Memory B cell (primary cell): ENCODE results near the gene GALNT17.

Experiments used
- ATAC-seq: fragments of 150-1000 bp; cut with Tn5 transposase; 2 replicates; pipeline ENCODE4 v1.10.0; 2021; ENCODE audit warnings: low read depth, mild to moderate bottlenecking, moderate library complexity
- DNase-seq, 2 donors: peaks; one replicate each; pipeline ENCODE4 v3.0.0; 2022; ENCODE audit warnings: low spot score in 2 of 2
- H3K27ac Mint-ChIP-seq: one replicate; pipeline ENCODE4 v1.8.0; 2022; ENCODE audit warnings: mild to moderate bottlenecking, moderate library complexity, mixed read lengths
- H3K27me3 Mint-ChIP-seq: one replicate; pipeline ENCODE4 v1.8.0; 2022; ENCODE audit warnings: mixed read lengths
- H3K36me3 Mint-ChIP-seq: one replicate; pipeline ENCODE4 v1.8.0; 2022; ENCODE audit warnings: mild to moderate bottlenecking, mixed read lengths
- H3K4me1 Mint-ChIP-seq: one replicate; pipeline ENCODE4 v1.8.0; 2022; ENCODE audit warnings: mixed read lengths
- H3K4me3 Mint-ChIP-seq: one replicate; pipeline ENCODE4 v1.8.0; 2022; ENCODE audit warnings: mild to moderate bottlenecking, moderate library complexity, mixed read lengths
- H3K9me3 Mint-ChIP-seq: one replicate; pipeline ENCODE4 v1.8.0; 2022; ENCODE audit warnings: mixed read lengths

GALNT17 gene

DNA sequence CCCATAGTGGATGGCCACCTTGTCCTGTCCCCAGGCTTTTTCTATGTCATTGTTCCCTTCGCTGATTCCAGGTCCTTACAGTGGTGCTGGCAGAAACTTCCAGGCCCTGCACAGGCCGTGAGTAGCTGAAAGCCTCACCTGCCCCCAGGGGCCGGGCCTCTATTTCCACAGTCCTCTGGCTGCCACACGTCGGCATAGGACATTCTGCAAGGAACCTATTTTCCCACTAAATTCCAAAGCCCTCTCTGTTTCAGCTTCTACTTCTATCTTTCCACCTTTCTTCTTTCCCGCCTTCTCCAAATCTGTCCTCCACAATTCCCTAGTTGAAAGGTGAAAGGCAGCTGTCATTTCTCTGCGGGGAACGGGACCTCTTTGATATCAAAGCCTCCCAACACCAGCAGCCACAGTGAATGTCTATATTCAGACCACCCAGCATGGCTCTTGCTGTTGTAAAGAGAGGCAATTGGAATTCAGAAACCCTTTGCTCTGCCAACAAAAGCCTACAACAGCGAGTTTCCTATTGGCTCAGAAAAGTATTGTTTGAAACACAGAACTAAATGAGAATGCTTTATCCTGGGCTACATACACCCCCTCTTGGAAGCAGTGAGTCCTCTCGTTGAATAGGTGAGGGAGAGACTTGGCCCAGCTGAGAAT is 607.7 kb downstream of the GALNT17 start:
- Mint-ChIP-seq H3K27me3 (no peaks in the 10 kb centered on the region), H3K27ac (no peak overlapping the region), H3K4me3 (no peak overlapping the region), H3K4me1 (peaks cover 2% of the 10 kb centered on the region), H3K9me3 (peaks cover 3% of the 10 kb centered on the region), H3K36me3 (no peaks in the 10 kb centered on the region)
- ATAC-seq (no peak), DNase-seq (no peak)

DNA sequence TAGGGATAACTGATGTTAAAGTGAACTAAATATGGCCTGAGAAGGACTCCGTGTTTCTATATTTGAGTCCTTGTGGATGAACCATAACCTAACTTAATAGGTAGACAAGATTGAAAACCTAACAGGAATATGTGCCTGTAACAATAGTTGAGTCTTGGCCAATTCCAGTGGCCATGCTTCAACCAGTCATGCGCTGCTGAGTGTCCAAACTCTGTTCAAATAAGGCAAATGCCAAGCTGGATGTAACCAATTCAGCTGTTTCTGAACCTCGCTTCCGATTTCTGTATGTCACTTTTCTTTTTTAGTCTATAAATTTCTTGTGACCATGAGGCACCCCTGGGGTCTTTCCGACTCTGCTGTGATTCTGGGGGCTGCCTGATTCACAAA is 608.2 kb downstream of the GALNT17 start:
- Mint-ChIP-seq H3K4me1 (peaks cover 2% of the 10 kb centered on the region), H3K27me3 (no peaks in the 10 kb centered on the region), H3K27ac (no peak overlapping the region), H3K36me3 (no peaks in the 10 kb centered on the region), H3K9me3 (peaks cover 3% of the 10 kb centered on the region), H3K4me3 (no peak overlapping the region)
- no peak for DNase-seq
- ATAC-seq: no peak

DNA sequence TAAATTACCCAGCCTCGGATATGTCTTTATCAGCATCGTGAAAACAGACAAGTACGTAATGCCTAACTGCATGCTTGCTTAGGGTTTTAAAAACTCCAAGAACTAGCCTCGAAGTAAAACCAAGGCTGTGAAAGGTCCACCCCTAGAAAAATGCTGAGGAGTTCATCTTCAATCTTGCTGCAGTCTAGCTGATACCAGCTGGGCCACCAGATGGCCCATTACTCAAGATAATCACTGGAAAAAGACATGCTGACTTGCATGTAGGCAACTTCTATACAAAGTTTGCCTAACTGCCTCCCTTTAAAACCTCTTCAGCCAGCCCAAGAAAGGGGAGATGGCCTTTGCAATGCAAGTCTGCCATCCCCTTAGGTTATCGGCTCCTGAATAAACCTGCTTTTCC is 614.1 kb downstream of the GALNT17 start:
- Mint-ChIP-seq H3K36me3 (no peaks in the 10 kb centered on the region), H3K27ac (no peak overlapping the region), H3K27me3 (peaks cover 1% of the 10 kb centered on the region), H3K4me3 (no peak overlapping the region), H3K9me3 (peaks cover 7% of the 10 kb centered on the region), H3K4me1 (peaks cover 2% of the 10 kb centered on the region)
- no peak for DNase-seq
- ATAC-seq: no peak

DNA sequence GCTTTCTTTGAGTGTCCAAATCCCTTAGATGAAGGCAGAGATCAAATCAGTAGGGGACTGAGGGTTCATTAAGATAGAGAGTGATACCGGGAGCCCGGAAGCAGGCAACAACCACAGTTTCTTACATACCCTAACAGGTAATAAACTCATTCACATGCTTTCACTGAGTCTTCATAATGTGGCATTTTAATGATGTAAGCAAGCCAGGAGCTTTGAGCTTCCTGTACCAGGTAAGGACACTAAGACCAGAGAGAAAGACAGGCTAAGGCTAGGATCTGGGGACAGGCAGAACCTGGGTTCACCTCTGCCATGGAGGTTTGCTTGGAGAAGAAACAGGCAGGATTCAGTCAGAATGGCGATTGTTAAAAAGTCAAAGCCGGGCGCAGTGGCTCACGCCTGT is 618.3 kb downstream of the GALNT17 start:
- no peak for DNase-seq
- Mint-ChIP-seq H3K27ac (no peak overlapping the region), H3K4me1 (no peaks in the 10 kb centered on the region), H3K27me3 (peaks cover 4% of the 10 kb centered on the region), H3K36me3 (no peaks in the 10 kb centered on the region), H3K9me3 (peaks cover 7% of the 10 kb centered on the region), H3K4me3 (no peak overlapping the region)
- ATAC-seq: no peak

DNA sequence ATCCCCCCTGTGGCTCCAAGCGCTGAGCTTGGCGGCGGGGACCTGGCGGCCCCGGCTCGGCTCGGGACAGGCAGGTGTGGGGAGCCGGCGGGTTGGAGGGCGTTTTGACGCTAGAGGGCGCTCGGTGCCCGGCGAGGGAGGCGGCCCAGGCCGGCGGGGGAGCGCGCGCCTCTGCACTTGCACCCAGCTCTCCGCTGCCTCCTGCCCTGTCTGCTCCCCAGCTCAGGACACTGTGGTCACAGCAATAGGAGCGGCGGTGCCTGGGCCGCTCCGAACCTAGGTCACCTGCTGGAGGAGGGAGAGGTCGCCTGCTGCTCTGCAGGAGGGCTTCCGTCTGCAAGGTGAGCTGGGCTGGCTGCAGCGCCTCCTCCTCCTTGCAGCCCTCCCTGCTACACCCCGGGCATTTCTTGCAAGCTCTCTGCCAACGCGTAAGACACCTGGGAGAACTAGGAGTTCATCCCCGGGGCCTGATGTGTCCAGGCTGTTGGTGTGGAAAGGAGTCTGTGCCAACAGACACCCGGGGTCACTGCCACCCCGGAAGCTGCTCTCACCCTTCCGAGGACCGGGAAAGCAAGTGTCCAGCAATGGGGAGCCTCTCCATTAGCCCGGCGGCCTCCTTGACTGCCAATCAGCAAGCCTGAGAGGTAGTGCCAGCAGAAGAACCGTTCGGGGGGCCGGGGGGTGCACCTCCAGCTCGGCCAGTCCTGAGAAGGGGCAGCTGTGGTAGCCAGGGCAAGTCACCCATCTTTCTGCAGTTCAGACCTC is 620.4 kb downstream of the GALNT17 start:
- no peak overlapping the region for H3K27ac Mint-ChIP-seq
- H3K36me3 Mint-ChIP-seq: no peaks in the 10 kb centered on the region
- H3K27me3 Mint-ChIP-seq: peaks cover 4% of the 10 kb centered on the region
- peaks cover 12% of the 10 kb centered on the region for H3K9me3 Mint-ChIP-seq
- no peaks in the 10 kb centered on the region for H3K4me1 Mint-ChIP-seq
- DNase-seq (no peak), ATAC-seq (no peak)
- H3K4me3 Mint-ChIP-seq: no peak overlapping the region

DNA sequence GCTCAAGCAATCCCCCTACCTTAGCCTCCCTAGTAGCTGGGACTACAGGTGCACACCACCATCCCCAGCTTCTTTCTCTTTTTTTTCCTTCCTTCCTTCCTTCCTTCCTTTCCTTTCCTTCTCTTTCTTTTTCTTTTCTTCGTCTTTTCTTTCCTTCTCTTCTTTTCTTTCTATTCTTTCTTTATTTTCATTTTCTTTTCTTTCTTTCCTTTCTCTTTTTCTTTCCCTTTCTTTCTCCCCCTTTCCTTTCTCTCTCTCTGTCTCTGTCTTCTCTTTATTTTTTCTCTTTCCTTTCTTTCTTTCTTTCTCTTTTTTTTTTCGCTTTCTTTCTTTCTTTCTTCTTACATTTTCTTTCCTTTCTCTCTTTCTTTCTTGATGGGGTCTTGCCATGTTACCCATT is 621.3 kb downstream of the GALNT17 start:
- ATAC-seq (no peak), DNase-seq (no peak)
- no peaks in the 10 kb centered on the region for H3K4me1 Mint-ChIP-seq
- no peak overlapping the region for H3K4me3 Mint-ChIP-seq
- no peaks in the 10 kb centered on the region for H3K36me3 Mint-ChIP-seq
- H3K27ac Mint-ChIP-seq: no peak overlapping the region
- H3K9me3 Mint-ChIP-seq: peaks cover 13% of the 10 kb centered on the region
- H3K27me3 Mint-ChIP-seq: peaks cover 4% of the 10 kb centered on the region

DNA sequence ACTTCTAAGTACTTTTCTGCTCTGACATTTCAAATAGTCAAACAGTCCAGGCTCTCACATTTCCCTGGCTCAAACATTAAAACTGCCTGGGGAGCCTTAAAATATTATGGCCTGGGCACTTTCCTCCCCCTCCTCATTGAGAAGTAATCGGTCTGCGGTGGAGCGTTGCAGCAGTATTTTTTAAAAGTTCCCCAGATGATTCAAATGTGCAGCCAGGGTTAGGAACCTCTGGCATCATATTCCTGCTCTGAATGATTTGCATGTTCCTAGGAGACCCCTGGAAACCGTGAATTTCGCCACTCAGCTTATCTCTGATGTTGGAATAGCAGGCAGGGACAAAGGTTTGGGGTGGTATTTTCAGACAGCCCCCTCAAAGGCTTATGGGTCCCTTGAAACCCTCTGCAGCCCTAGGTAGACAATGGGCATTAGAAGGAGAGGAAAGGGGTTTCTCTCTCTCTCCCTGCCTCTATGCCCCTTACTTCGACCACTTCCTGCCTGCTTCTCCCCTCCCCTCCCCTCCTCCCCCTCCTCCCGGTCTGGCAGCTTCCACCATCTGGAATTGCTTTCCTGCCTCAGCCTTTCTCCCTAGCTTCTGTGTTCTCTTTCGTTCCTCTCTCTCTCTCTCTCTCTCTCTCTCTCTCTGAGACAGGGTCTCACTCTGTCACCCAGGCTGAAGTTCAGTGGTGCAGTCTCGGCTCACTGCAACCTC is 622.2 kb downstream of the GALNT17 start:
- Mint-ChIP-seq H3K27me3 (peaks cover 4% of the 10 kb centered on the region), H3K27ac (no peak overlapping the region), H3K9me3 (peaks cover 12% of the 10 kb centered on the region), H3K4me1 (no peaks in the 10 kb centered on the region), H3K4me3 (no peak overlapping the region), H3K36me3 (no peaks in the 10 kb centered on the region)
- DNase-seq (no peak), ATAC-seq (no peak)

DNA sequence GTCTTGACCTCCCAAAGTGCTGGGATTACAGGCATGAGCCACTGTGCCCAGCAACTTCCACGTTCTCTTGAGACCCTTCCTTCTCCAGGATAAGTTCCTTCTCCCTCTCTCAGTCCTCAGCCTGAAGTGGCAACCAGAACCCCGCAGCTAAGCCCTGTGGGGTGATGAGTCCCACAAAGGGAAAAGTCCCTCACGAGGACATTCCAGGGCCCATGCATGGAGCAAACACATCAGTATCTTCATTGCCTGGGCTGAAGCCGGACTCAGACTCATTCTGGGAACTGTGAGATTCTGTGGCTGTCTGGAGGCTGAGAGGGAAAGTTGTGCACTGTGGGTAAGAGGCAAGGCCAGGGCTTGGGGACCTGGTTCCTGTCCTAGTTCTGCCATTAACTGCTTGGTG is 622.9 kb downstream of the GALNT17 start:
- Mint-ChIP-seq H3K36me3 (no peaks in the 10 kb centered on the region), H3K9me3 (peaks cover 10% of the 10 kb centered on the region), H3K4me1 (no peaks in the 10 kb centered on the region), H3K4me3 (no peak overlapping the region), H3K27ac (no peak overlapping the region), H3K27me3 (peaks cover 4% of the 10 kb centered on the region)
- no peak for DNase-seq
- no peak for ATAC-seq

DNA sequence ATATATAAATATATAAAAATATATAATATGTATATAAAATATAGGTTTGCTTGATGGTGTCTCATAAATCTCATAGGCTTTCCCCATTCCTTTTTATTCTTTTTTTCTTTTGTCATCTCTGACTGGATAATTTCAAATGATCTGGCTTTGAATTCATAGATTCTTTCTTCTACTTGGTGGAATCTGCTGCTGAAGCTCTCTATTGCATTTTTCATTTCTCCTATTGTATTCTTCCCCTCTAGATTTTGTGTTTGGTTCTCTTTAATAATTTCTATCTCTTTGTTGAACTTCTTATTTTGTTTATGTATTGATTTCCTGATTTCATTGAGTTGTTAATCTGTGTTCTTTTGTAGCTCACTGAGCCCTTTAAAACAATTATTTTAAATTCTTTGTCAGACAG is 629.4 kb downstream of the GALNT17 start:
- Mint-ChIP-seq H3K36me3 (no peaks in the 10 kb centered on the region), H3K4me1 (no peaks in the 10 kb centered on the region), H3K27me3 (no peaks in the 10 kb centered on the region), H3K4me3 (no peak overlapping the region), H3K9me3 (peaks cover 13% of the 10 kb centered on the region), H3K27ac (no peak overlapping the region)
- no peak for ATAC-seq
- DNase-seq: no peak
